ENCODE measurements around the gene TEAD1. TPM values are rescaled to one million over a fixed set of nuclear protein-coding genes. Genes with fewer than 3 reads are reported as not detected.

Gene TEAD1
- total RNA-seq, 2 experiments from 2014 or later = 0.11 TPM; not detected in 1

GRCh38 chr11:12762278-12762677 is 88.1 kb downstream of the TEAD1 start:
- ChIA-PET POLR2A (no interaction called here), CTCF (no interaction called here)
- no peaks in the 10 kb centered on the region for H3K36me3 Mint-ChIP-seq (ENCODE audit: low read depth)
- Histone ChIP-seq H3K36me3 (ENCODE audit: insufficient read depth, low read length) (no peaks in the 10 kb centered on the region), H3K4me1 (ENCODE audit: insufficient read depth, low read length) (no peaks in the 10 kb centered on the region), H3K27ac (ENCODE audit: low read depth in 1 of 2, low read length in 2 of 2) (no peak overlapping the region), H3K27me3 (ENCODE audit: control insufficient read depth in 1 of 2, insufficient read depth in 2 of 2, low read length in 2 of 2) (peaks cover 0 to 4% of the 10 kb centered on the region in 2 experiments), H3K9me3 (ENCODE audit: control insufficient read depth in 1 of 2, insufficient read depth in 1 of 2, low read length in 2 of 2) (no peaks in the 10 kb centered on the region), H3K4me3 (ENCODE audit: low read length) (no peak overlapping the region)
- DNase-seq = no peak
- peaks cover 31% of the 10 kb centered on the region for H3K27me3 Mint-ChIP-seq
- no peak for ATAC-seq (ENCODE audit: poor library complexity)
- intact Hi-C loops (cut with DNase I, micrococcal nuclease) = no loop called here
- TF ChIP-seq CTCF (IDR thresholded peaks at IDR 0.05) = no peak
- H3K4me3 Mint-ChIP-seq = no peak overlapping the region
- H3K4me1 Mint-ChIP-seq (ENCODE audit: low read depth) = no peaks in the 10 kb centered on the region
- H3K9me3 Mint-ChIP-seq = no peaks in the 10 kb centered on the region
- no peak overlapping the region for H3K27ac Mint-ChIP-seq

DNA sequence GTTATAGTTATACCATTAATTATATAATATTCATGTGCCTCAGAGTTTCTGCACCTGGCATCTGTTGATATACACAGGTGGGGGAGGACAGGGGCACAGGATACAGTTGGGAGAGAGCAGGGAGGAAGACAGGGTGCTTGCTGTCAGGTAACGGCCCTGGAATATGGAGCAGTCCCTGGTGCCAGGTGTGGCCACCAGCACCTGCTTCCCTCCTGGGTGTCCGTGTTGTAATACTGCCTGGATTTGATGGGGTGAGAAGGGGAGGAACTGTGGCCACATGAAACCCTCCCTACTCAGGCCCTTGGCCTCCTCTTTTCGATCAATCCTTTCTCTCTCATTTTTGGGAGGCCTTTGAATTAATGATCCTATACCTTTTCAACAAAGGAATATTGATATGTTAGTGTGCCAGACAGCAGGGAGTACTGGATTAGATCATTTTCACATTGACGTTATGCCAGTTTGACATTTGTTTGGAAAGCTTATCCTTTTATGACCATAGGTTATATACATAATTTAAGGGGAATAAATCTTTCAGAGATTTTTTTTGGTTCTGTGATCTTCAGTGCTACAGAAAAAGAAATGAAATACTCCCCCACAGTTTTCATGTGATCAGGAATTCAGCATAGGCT is 88.6 kb downstream of the TEAD1 start:
- CTCF ChIA-PET = no interaction called here
- Mint-ChIP-seq H3K4me1 (ENCODE audit: low read depth) (no peaks in the 10 kb centered on the region), H3K9me3 (no peaks in the 10 kb centered on the region), H3K27ac (no peak overlapping the region), H3K27me3 (peaks cover 37% of the 10 kb centered on the region), H3K4me3 (no peak overlapping the region), H3K36me3 (ENCODE audit: low read depth) (no peaks in the 10 kb centered on the region)
- intact Hi-C loops (cut with DNase I, micrococcal nuclease) = no loop called here
- DNase-seq (no peak), ATAC-seq (ENCODE audit: poor library complexity) (no peak)
- H3K4me3 ChIP-seq (ENCODE audit: low read length) = no peak overlapping the region
- no peak overlapping the region for H3K27ac ChIP-seq (ENCODE audit: low read depth in 1 of 2, low read length in 2 of 2)
- H3K27me3 ChIP-seq (ENCODE audit: control insufficient read depth in 1 of 2, insufficient read depth in 2 of 2, low read length in 2 of 2) = peaks cover 0 to 4% of the 10 kb centered on the region in 2 experiments
- no peaks in the 10 kb centered on the region for H3K9me3 ChIP-seq (ENCODE audit: control insufficient read depth in 1 of 2, insufficient read depth in 1 of 2, low read length in 2 of 2)
- TF ChIP-seq CTCF (IDR thresholded peaks at IDR 0.05) = no peak
- no peaks in the 10 kb centered on the region for H3K36me3 ChIP-seq (ENCODE audit: insufficient read depth, low read length)
- POLR2A ChIA-PET = no interaction called here
- no peaks in the 10 kb centered on the region for H3K4me1 ChIP-seq (ENCODE audit: insufficient read depth, low read length)

DNA sequence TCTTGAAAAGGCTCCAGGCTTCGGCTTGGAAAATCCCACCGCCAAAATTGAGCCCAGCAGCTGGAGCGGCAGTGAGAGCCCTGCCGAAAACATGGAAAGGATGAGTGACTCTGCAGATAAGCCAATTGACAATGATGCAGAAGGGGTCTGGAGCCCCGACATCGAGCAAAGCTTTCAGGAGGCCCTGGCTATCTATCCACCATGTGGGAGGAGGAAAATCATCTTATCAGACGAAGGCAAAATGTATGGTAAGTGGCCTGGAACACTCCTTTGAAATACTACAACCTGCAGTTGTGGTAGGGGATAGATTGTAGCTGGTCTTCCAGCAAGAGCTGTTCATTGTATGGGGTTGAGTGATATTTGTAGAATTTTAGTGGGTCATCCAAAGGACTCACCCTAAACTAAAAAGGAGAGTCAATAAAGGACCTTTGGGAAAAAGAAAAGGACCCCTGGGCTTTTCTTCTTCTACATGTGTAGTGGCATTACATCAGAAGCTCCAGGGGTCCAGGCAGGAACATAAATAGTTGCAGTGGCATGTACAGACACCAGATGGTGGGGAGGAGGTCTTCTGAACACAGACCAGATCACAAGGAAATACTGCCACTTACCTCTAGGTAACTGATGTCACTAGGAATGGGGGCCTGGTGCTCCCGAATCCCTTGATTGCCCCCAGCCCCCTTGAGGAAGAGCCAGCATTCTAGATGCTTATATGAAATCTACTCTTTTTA is 90.1 kb downstream of the TEAD1 start:
- Histone ChIP-seq H3K36me3 (ENCODE audit: insufficient read depth, low read length) (no peaks in the 10 kb centered on the region), H3K27ac (ENCODE audit: low read depth in 1 of 2, low read length in 2 of 2) (no peak overlapping the region), H3K4me3 (ENCODE audit: low read length) (no peak overlapping the region), H3K27me3 (ENCODE audit: control insufficient read depth in 1 of 2, insufficient read depth in 2 of 2, low read length in 2 of 2) (peaks cover 0 to 4% of the 10 kb centered on the region in 2 experiments), H3K4me1 (ENCODE audit: insufficient read depth, low read length) (no peaks in the 10 kb centered on the region), H3K9me3 (ENCODE audit: control insufficient read depth in 1 of 2, insufficient read depth in 1 of 2, low read length in 2 of 2) (no peaks in the 10 kb centered on the region)
- intact Hi-C loops (cut with DNase I, micrococcal nuclease) = no loop called here
- TF ChIP-seq CTCF (IDR thresholded peaks at IDR 0.05) = no peak
- peaks cover 34% of the 10 kb centered on the region for H3K27me3 Mint-ChIP-seq
- ChIA-PET POLR2A (no interaction called here), CTCF (no interaction called here)
- H3K27ac Mint-ChIP-seq = no peak overlapping the region
- no peaks in the 10 kb centered on the region for H3K36me3 Mint-ChIP-seq (ENCODE audit: low read depth)
- ATAC-seq (ENCODE audit: poor library complexity) (no peak), DNase-seq (no peak)
- no peaks in the 10 kb centered on the region for H3K9me3 Mint-ChIP-seq
- H3K4me3 Mint-ChIP-seq = no peak overlapping the region
- no peaks in the 10 kb centered on the region for H3K4me1 Mint-ChIP-seq (ENCODE audit: low read depth)
